BLaER1 treated with 17β-estradiol and CSF1 and Interleukin-3, amounts not matched to agents 10 nM and 100 nM (cell line): ENCODE data around the gene MPV17L2.
A peak's percentile ranks its signal among the peaks of the same experiment; 100 is the strongest.

Experiments
- H3K27ac ChIP-seq, 11 experiments: shearing (Covaris generic); formaldehyde crosslinking; 2 replicates each; pipeline ENCODE4 v1.8.1; 2022
- H3K27me3 ChIP-seq, 11 experiments: shearing (Covaris generic); formaldehyde crosslinking; 2 replicates each; pipeline ENCODE4 v1.8.1; 2022
- H3K36me3 ChIP-seq, 11 experiments: shearing (Covaris generic); formaldehyde crosslinking; 2 replicates each; pipeline ENCODE4 v1.8.1; 2022
- H3K4me1 ChIP-seq, 10 experiments: shearing (Covaris generic); formaldehyde crosslinking; 2 replicates each; pipeline ENCODE4 v1.8.1; 2022
- H3K4me2 ChIP-seq, 11 experiments: shearing (Covaris generic); formaldehyde crosslinking; 2 replicates each; pipeline ENCODE4 v1.8.1; 2022
- H3K4me3 ChIP-seq, 10 experiments: shearing (Covaris generic); formaldehyde crosslinking; 2 replicates each; pipeline ENCODE4 v1.8.1; 2022
- H3K9ac ChIP-seq, 11 experiments: shearing (Covaris generic); formaldehyde crosslinking; 2 replicates each; pipeline ENCODE4 v1.8.1; 2022
- H3K9me3 ChIP-seq, 11 experiments: shearing (Covaris generic); formaldehyde crosslinking; replicated peaks in 1 of 11; 2 replicates each; pipeline ENCODE4 v1.8.1; 2022
- H4K20me1 ChIP-seq, 11 experiments: shearing (Covaris generic); formaldehyde crosslinking; 2 replicates each; pipeline ENCODE4 v1.8.1; 2022
- Cebpa-rat ChIP-seq, 11 experiments: shearing (Covaris generic); IDR thresholded peaks; 2 replicates each; pipeline ENCODE4 v1.8.1; 2022

Gene MPV17L2

DNA sequence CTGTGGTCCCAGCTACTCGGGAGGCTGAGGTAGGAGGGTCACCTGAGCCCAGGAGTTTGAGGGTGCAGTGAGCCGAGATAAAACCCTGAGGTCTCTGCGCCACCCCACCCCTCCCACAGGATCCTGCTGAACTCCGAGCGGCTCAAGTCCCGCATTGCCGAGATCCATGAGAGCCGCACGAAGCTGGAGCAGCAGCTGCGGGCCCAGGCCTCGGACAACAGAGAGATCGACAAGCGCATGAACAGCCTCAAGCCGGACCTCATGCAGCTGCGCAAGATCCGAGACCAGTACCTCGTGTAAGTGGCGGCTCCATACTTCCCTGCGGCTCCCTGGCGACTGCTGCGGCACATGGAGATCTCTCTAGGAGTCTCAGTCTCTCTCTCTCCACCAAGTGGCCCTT is 26.0 kb upstream of the MPV17L2 start:
- Histone ChIP-seq H3K36me3 (peaks cover 47 to 70% (median 62%) of the 10 kb centered on the region in 11 experiments), H3K27ac (no peak overlapping the region)
- TF ChIP-seq Cebpa-rat (IDR thresholded peaks at IDR 0.05), result no peak

GRCh38 chr19:18167975-18168645 is 24.9 kb upstream of the MPV17L2 start:
- no peak for TF ChIP-seq Cebpa-rat (IDR thresholded peaks at IDR 0.05)
- peak overlapping the region; percentile 28 to 98 (median 89); a peak in 16 of 22 replicates for H3K27ac ChIP-seq
- peak overlapping the region in 1 of 10 experiments; percentile 35; a peak in 1 of 20 replicates for H3K4me3 ChIP-seq
- peak overlapping the region in 5 of 11 experiments; percentile 19 to 91 (median 87); a peak in 9 of 22 replicates for H3K9ac ChIP-seq
- peaks cover 45 to 55% (median 53%) of the 10 kb centered on the region in 10 experiments for H3K4me1 ChIP-seq
- H3K36me3 ChIP-seq, result peaks cover 36 to 59% (median 51%) of the 10 kb centered on the region in 11 experiments
- H4K20me1 ChIP-seq, result no peaks in the 10 kb centered on the region
- H3K9me3 ChIP-seq, result no peaks in the 10 kb centered on the region
- peak overlapping the region in 8 of 11 experiments; percentile 89 to 100 (median 98); a peak in 15 of 22 replicates for H3K4me2 ChIP-seq
- no peaks in the 10 kb centered on the region for H3K27me3 ChIP-seq

More for the DNA sequence above, 26.0 kb upstream of the MPV17L2 start:
- Histone ChIP-seq H3K9me3 (no peaks in the 10 kb centered on the region), H3K4me3 (no peak overlapping the region), H4K20me1 (peaks cover 0 to 6% (median 0%) of the 10 kb centered on the region in 11 experiments; a peak in 1 of 22 replicates), H3K4me2 (no peak overlapping the region), H3K4me1 (peaks cover 34 to 45% (median 43%) of the 10 kb centered on the region in 10 experiments), H3K27me3 (no peaks in the 10 kb centered on the region), H3K9ac (no peak overlapping the region)

DNA sequence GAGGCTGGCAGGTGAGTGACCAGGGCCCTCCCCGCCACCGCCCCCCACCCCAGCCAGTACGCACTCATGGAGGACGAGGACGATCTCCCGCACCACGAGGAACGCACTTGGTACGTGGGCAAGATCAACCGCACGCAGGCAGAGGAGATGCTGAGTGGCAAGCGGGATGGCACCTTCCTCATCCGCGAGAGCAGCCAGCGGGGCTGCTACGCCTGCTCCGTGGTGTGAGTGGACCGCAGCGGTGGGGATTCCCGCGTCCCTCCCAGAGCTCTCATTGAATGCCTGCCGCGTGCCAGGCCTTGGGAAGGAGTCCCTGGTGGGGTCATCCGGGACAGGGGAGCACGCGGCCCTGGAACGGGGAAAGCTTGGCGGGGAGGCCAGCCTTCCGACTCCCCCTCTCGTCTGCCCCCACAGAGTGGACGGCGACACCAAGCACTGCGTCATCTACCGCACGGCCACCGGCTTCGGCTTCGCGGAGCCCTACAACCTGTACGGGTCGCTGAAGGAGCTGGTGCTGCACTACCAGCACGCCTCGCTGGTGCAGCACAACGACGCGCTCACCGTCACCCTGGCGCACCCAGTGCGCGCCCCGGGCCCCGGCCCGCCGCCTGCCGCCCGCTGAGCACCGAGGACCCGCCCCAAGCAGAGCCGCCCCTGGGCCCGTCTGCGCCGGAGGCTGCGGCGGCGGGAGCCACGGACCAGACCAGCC is 24.2 kb upstream of the MPV17L2 start:
- no peak for TF ChIP-seq Cebpa-rat (IDR thresholded peaks at IDR 0.05)
- Histone ChIP-seq H3K4me2 (peak overlapping the region; percentile 89 to 100 (median 98)), H3K9me3 (no peaks in the 10 kb centered on the region)

GRCh38 chr19:18170714-18171255 is 22.2 kb upstream of the MPV17L2 start:
- Histone ChIP-seq H3K27me3 (peaks cover 0 to 8% (median 0%) of the 10 kb centered on the region in 11 experiments; a peak in 3 of 22 replicates), H3K4me3 (peak overlapping the region in 7 of 10 experiments; percentile 8 to 39 (median 22); a peak in 11 of 20 replicates), H3K27ac (peak overlapping the region; percentile 71 to 98 (median 89)), H3K4me2 (peak overlapping the region; percentile 89 to 100 (median 98)), H3K36me3 (peaks cover 16 to 45% (median 38%) of the 10 kb centered on the region in 11 experiments), H4K20me1 (peaks cover 0 to 22% (median 17%) of the 10 kb centered on the region in 11 experiments; a peak in 15 of 22 replicates), H3K9ac (peak overlapping the region; percentile 62 to 91 (median 86); a peak in 21 of 22 replicates), H3K9me3 (no peaks in the 10 kb centered on the region), H3K4me1 (peaks cover 65 to 76% (median 73%) of the 10 kb centered on the region in 10 experiments)
- TF ChIP-seq Cebpa-rat (IDR thresholded peaks at IDR 0.05), result no peak; a peak in 2 of 22 replicates

More for the DNA sequence above, 24.2 kb upstream of the MPV17L2 start:
- Histone ChIP-seq H3K4me3 (peak overlapping the region in 7 of 10 experiments; percentile 29 to 63 (median 39); a peak in 10 of 20 replicates), H3K27me3 (no peaks in the 10 kb centered on the region; a peak in 2 of 22 replicates), H3K9ac (peak overlapping the region; percentile 62 to 91 (median 86); a peak in 21 of 22 replicates), H3K36me3 (peaks cover 29 to 52% (median 44%) of the 10 kb centered on the region in 11 experiments), H4K20me1 (peaks cover 0 to 2% (median 0%) of the 10 kb centered on the region in 11 experiments; a peak in 4 of 22 replicates), H3K4me1 (peaks cover 52 to 60% (median 57%) of the 10 kb centered on the region in 10 experiments), H3K27ac (peak overlapping the region; percentile 71 to 98 (median 89))

- no peak for TF ChIP-seq Cebpa-rat (IDR thresholded peaks at IDR 0.05)
- H3K4me1 ChIP-seq, result peaks cover 72 to 86% (median 82%) of the 10 kb centered on the region in 10 experiments
- H3K36me3 ChIP-seq, result peaks cover 7 to 44% (median 38%) of the 10 kb centered on the region in 11 experiments
- H3K9ac ChIP-seq, result peak overlapping the region in 10 of 11 experiments; percentile 62 to 91 (median 86); a peak in 16 of 22 replicates
- peaks cover 0 to 8% (median 0%) of the 10 kb centered on the region in 11 experiments; a peak in 3 of 22 replicates for H3K27me3 ChIP-seq
- H3K4me3 ChIP-seq, result peak overlapping the region in 4 of 10 experiments; percentile 8 to 39 (median 26); a peak in 2 of 20 replicates
- peaks cover 0 to 32% (median 26%) of the 10 kb centered on the region in 11 experiments; a peak in 15 of 22 replicates for H4K20me1 ChIP-seq
- no peaks in the 10 kb centered on the region for H3K9me3 ChIP-seq
- peak overlapping the region; percentile 71 to 98 (median 89); a peak in 21 of 22 replicates for H3K27ac ChIP-seq
- peak overlapping the region; percentile 89 to 100 (median 98) for H3K4me2 ChIP-seq
These were observed 21.3 kb upstream of the MPV17L2 start for GRCh38 chr19:18171605-18172327.

GRCh38 chr19:18172331-18173053 is 20.5 kb upstream of the MPV17L2 start:
- Histone ChIP-seq H3K36me3 (peaks cover 0 to 44% (median 38%) of the 10 kb centered on the region in 11 experiments; a peak in 20 of 22 replicates), H4K20me1 (peaks cover 0 to 39% (median 33%) of the 10 kb centered on the region in 11 experiments; a peak in 15 of 22 replicates), H3K9ac (peak overlapping the region; percentile 69 to 91 (median 86); a peak in 21 of 22 replicates), H3K4me1 (peaks cover 76 to 93% (median 90%) of the 10 kb centered on the region in 10 experiments), H3K4me3 (peak overlapping the region in 3 of 10 experiments; percentile 74 to 89 (median 78); a peak in 8 of 20 replicates), H3K27me3 (peaks cover 0 to 8% (median 0%) of the 10 kb centered on the region in 11 experiments; a peak in 3 of 22 replicates), H3K4me2 (peak overlapping the region; percentile 89 to 100 (median 98)), H3K27ac (peak overlapping the region; percentile 75 to 98 (median 89)), H3K9me3 (no peaks in the 10 kb centered on the region)
- no peak for TF ChIP-seq Cebpa-rat (IDR thresholded peaks at IDR 0.05)

DNA sequence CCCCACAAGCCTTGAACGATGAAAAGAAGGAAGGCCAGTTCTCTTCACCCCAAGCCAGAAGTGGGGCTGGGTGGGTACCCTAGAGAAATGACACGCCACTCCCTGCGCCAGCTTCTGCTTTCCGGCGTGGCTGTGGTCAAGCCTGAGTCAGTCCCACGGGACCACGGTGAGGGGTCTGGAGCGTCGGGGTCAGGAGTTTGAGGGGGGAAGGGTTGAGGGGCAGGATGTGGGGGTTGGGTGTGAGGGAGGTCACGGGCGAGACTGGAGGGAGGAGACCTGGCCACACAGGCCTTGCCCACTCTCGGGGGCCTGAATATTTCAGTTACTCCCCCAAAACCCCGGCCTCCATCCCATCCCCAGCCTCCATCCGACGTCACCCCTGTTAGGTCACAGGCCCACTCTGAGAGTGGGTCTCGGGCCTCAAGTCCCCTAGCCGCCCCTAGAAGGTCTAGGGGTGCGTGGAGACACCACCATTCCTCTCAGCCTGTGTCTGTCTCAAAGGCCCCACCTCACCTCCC is 19.9 kb upstream of the MPV17L2 start:
- Histone ChIP-seq H4K20me1 (peaks cover 0 to 45% (median 34%) of the 10 kb centered on the region in 11 experiments; a peak in 15 of 22 replicates), H3K4me2 (peak overlapping the region; percentile 89 to 100 (median 98)), H3K27me3 (peaks cover 0 to 8% (median 0%) of the 10 kb centered on the region in 11 experiments; a peak in 3 of 22 replicates), H3K4me3 (peak overlapping the region; percentile 63 to 96 (median 76)), H3K36me3 (peaks cover 0 to 45% (median 41%) of the 10 kb centered on the region in 11 experiments; a peak in 20 of 22 replicates), H3K9me3 (no peaks in the 10 kb centered on the region), H3K27ac (peak overlapping the region; percentile 75 to 98 (median 89)), H3K4me1 (peaks cover 83 to 98% (median 92%) of the 10 kb centered on the region in 10 experiments), H3K9ac (peak overlapping the region; percentile 69 to 91 (median 86))
- TF ChIP-seq Cebpa-rat (IDR thresholded peaks at IDR 0.05), result no peak
